ENCODE results near the gene TTLL11.

GRCh38 chr9:121893786-121894185 lies 199.3 kb downstream of the TTLL11 start:
- TF ChIP-seq CTCF (IDR thresholded peaks at IDR 0.05; ENCODE audit: insufficient read depth, low read depth, low read length) (no peak), EZH2 (IDR thresholded peaks at IDR 0.05; ENCODE audit: insufficient read depth, low read length) (no peak)
